KMS-11 (cell line): Measurements from ENCODE around the gene PHF3.

Experiments
- H2AFZ ChIP-seq: fragments of 200-600 bp; sonication (generic); 2 replicates; pipeline ENCODE4 v1.6.1; 2016; ENCODE audit warnings: antibody characterized with exemption, mixed run types, low read depth
- H3K27ac ChIP-seq: fragments of 200-600 bp; sonication (generic); 2 replicates; pipeline ENCODE4 v1.6.1; 2016; ENCODE audit warnings: mild to moderate bottlenecking, mixed run types
- H3K27me3 ChIP-seq: fragments of 200-600 bp; sonication (generic); 2 replicates; pipeline ENCODE4 v1.6.1; 2017; ENCODE audit warnings: mild to moderate bottlenecking, low read depth, mixed run types, moderate library complexity; ENCODE audit not compliant: insufficient read depth
- H3K36me3 ChIP-seq: fragments of 200-600 bp; sonication (generic); 2 replicates; pipeline ENCODE4 v1.6.1; 2017; ENCODE audit warnings: mild to moderate bottlenecking, mixed run types; ENCODE audit not compliant: insufficient read depth
- H3K4me1 ChIP-seq: fragments of 200-600 bp; sonication (generic); 2 replicates; pipeline ENCODE4 v1.6.1; 2016; ENCODE audit warnings: mild to moderate bottlenecking, low read depth, mixed run types; ENCODE audit not compliant: poor library complexity, severe bottlenecking
- H3K4me2 ChIP-seq: fragments of 200-600 bp; sonication (generic); 2 replicates; pipeline ENCODE4 v1.7.0; 2016; ENCODE audit warnings: mild to moderate bottlenecking, mixed run types
- H3K4me3 ChIP-seq: fragments of 200-600 bp; sonication (generic); IDR thresholded peaks from 2 replicates; pipeline ENCODE4 v1.6.1; 2017; ENCODE audit warnings: low read depth, low read length, mixed read lengths; ENCODE audit not compliant: insufficient read depth
- H3K79me2 ChIP-seq: fragments of 200-600 bp; sonication (generic); 2 replicates; pipeline ENCODE4 v1.6.1; 2016; ENCODE audit warnings: low read depth, mixed run types; ENCODE audit not compliant: insufficient read depth
- H3K9ac ChIP-seq: fragments of 200-600 bp; sonication (generic); 2 replicates; pipeline ENCODE4 v1.6.1; 2016; ENCODE audit warnings: mild to moderate bottlenecking, mixed run types
- H4K20me1 ChIP-seq: fragments of 200-600 bp; sonication (generic); 2 replicates; pipeline ENCODE4 v1.6.1; 2016; ENCODE audit warnings: mild to moderate bottlenecking, mixed run types; ENCODE audit not compliant: insufficient read depth
- CTCF ChIP-seq: fragments of 200-600 bp; sonication (generic); conservative IDR thresholded peaks from 2 replicates; pipeline ENCODE4 v1.6.1; 2017; ENCODE audit warnings: low read depth, mild to moderate bottlenecking, antibody characterized with exemption, low read length, moderate library complexity, mixed read lengths

PHF3 gene

GRCh38 chr6:63675138-63675537 is 39.5 kb downstream of the PHF3 start:
- Histone ChIP-seq H3K9ac (no peak overlapping the region), H3K4me2 (no peak overlapping the region), H3K27me3 (no peaks in the 10 kb centered on the region), H3K36me3 (no peaks in the 10 kb centered on the region), H4K20me1 (no peaks in the 10 kb centered on the region; the same call in 1 of the 2 replicates), H3K27ac (no peak overlapping the region), H3K79me2 (peaks cover 50% of the 10 kb centered on the region; the same call in 1 of the 2 replicates), H2AFZ (no peak overlapping the region), H3K4me1 (no peaks in the 10 kb centered on the region), H3K4me3 (no peak overlapping the region)
- no peak for TF ChIP-seq CTCF

GRCh38 chr6:63676412-63677114 is 41.0 kb downstream of the PHF3 start:
- no peak overlapping the region for H3K4me3 ChIP-seq
- no peaks in the 10 kb centered on the region for H3K4me1 ChIP-seq
- no peak overlapping the region for H3K9ac ChIP-seq
- no peaks in the 10 kb centered on the region for H3K36me3 ChIP-seq
- H3K4me2 ChIP-seq, result no peak overlapping the region
- H3K27me3 ChIP-seq, result no peaks in the 10 kb centered on the region
- H4K20me1 ChIP-seq, result no peaks in the 10 kb centered on the region; the same call in 1 of the 2 replicates
- H2AFZ ChIP-seq, result no peak overlapping the region
- no peak for TF ChIP-seq CTCF
- no peak overlapping the region for H3K27ac ChIP-seq
- H3K79me2 ChIP-seq, result peaks cover 47% of the 10 kb centered on the region

GRCh38 chr6:63677282-63677681 is 41.7 kb downstream of the PHF3 start:
- Histone ChIP-seq H3K36me3 (no peaks in the 10 kb centered on the region), H3K4me3 (no peak overlapping the region), H4K20me1 (no peaks in the 10 kb centered on the region; the same call in 1 of the 2 replicates), H3K27ac (no peak overlapping the region), H3K79me2 (peaks cover 47% of the 10 kb centered on the region), H2AFZ (no peak overlapping the region), H3K9ac (no peak overlapping the region), H3K27me3 (no peaks in the 10 kb centered on the region), H3K4me1 (peaks cover 4% of the 10 kb centered on the region), H3K4me2 (no peak overlapping the region)
- TF ChIP-seq CTCF, result no peak

- Histone ChIP-seq H3K9ac (no peak overlapping the region), H3K27me3 (no peaks in the 10 kb centered on the region), H3K79me2 (peaks cover 32% of the 10 kb centered on the region), H3K27ac (no peak overlapping the region), H2AFZ (no peak overlapping the region), H3K4me2 (no peak overlapping the region; the same call in 1 of the 2 replicates), H4K20me1 (no peaks in the 10 kb centered on the region), H3K4me1 (peaks cover 22% of the 10 kb centered on the region), H3K4me3 (no peak overlapping the region), H3K36me3 (no peaks in the 10 kb centered on the region)
- no peak for TF ChIP-seq CTCF
Measured at GRCh38 chr6:63683071-63683603, 47.5 kb downstream of the PHF3 start.
